ENCODE measurements around the gene KCNQ2. TPM values are rescaled to one million over a fixed set of nuclear protein-coding genes. Genes with fewer than 3 reads are reported as not detected.
A peak's percentile ranks its signal among the peaks of the same experiment; 100 is the strongest.

KCNQ2 gene
- total RNA-seq, 2 experiments from 2014 or later: not detected

- Mint-ChIP-seq H3K9me3 (peaks cover 2% of the 10 kb centered on the region), H3K4me3 (no peak overlapping the region), H3K27ac (no peak overlapping the region), H3K27me3 (peaks cover 6% of the 10 kb centered on the region), H3K4me1 (ENCODE audit: low read depth) (peaks cover 25% of the 10 kb centered on the region), H3K36me3 (ENCODE audit: low read depth) (no peaks in the 10 kb centered on the region)
- ATAC-seq (no peak), DNase-seq (no peak)
- intact Hi-C loops (cut with micrococcal nuclease): no loop called here
- ChIA-PET POLR2A (interaction anchor here (0.5 kb wide), 1 partner anchor 77 kb away, joined by 3 read pairs; no protein-coding TSS in a partner anchor), CTCF (no interaction called here)
- no peak for TF ChIP-seq CTCF (IDR thresholded peaks at IDR 0.05)
Observed at GRCh38 chr20:63443606-63444395, 28.7 kb downstream of the KCNQ2 start.

GRCh38 chr20:63442100-63442493 is 30.4 kb downstream of the KCNQ2 start:
- H3K27me3 Mint-ChIP-seq: peaks cover 4% of the 10 kb centered on the region
- ChIA-PET CTCF (interaction anchor here (0.6 to 1.7 kb wide), 9 partner anchors 9 to 97 kb away, joined by 3 to 6 read pairs (median 4); partner anchors contain the start of gene PTK6), POLR2A (interaction anchor here (1.6 kb wide), 1 partner anchor 79 kb away, joined by 3 read pairs; the partner anchor contains the start of gene PPDPF)
- H3K4me3 Mint-ChIP-seq: peak overlapping the region; percentile 43
- H3K4me1 Mint-ChIP-seq (ENCODE audit: low read depth): peaks cover 25% of the 10 kb centered on the region
- no peaks in the 10 kb centered on the region for H3K36me3 Mint-ChIP-seq (ENCODE audit: low read depth)
- ATAC-seq (peak; percentile 38), DNase-seq (peak; percentile 87)
- peak; percentile 58 for TF ChIP-seq CTCF (IDR thresholded peaks at IDR 0.05)
- peaks cover 2% of the 10 kb centered on the region for H3K9me3 Mint-ChIP-seq
- peak overlapping the region; percentile 81 for H3K27ac Mint-ChIP-seq
- intact Hi-C loops (cut with micrococcal nuclease): no loop called here

- Mint-ChIP-seq H3K27ac (peak overlapping the region; percentile 81), H3K9me3 (peaks cover 2% of the 10 kb centered on the region), H3K27me3 (peaks cover 6% of the 10 kb centered on the region), H3K4me1 (ENCODE audit: low read depth) (peaks cover 25% of the 10 kb centered on the region), H3K4me3 (peak overlapping the region; percentile 43), H3K36me3 (ENCODE audit: low read depth) (no peaks in the 10 kb centered on the region)
- DNase-seq: peak; percentile 93
- ChIA-PET POLR2A (interaction anchor here (1.6 kb wide), 1 partner anchor 80 kb away, joined by 3 read pairs; the partner anchor contains the start of gene PPDPF), CTCF (interaction anchor here (0.8 to 1.7 kb wide), 8 partner anchors 9 to 97 kb away, joined by 3 to 6 read pairs (median 4); partner anchors contain the start of gene PTK6)
- no peak for TF ChIP-seq CTCF (IDR thresholded peaks at IDR 0.05)
- intact Hi-C loops (cut with micrococcal nuclease): no loop called here
- ATAC-seq: peak; percentile 88
Observed at GRCh38 chr20:63441136-63442099, 31.0 kb downstream of the KCNQ2 start.

- ChIA-PET CTCF (interaction anchor here (1.7 kb wide), 1 partner anchor 98 kb away, joined by 3 read pairs; no protein-coding TSS in a partner anchor), POLR2A (no interaction called here)
- TF ChIP-seq CTCF (IDR thresholded peaks at IDR 0.05): no peak
- H3K9me3 Mint-ChIP-seq: peaks cover 2% of the 10 kb centered on the region
- H3K4me3 Mint-ChIP-seq: no peak overlapping the region
- intact Hi-C loops (cut with micrococcal nuclease): no loop called here
- H3K27me3 Mint-ChIP-seq: peaks cover 10% of the 10 kb centered on the region
- ATAC-seq: no peak
- H3K4me1 Mint-ChIP-seq (ENCODE audit: low read depth): peaks cover 25% of the 10 kb centered on the region
- peak; percentile 34 for DNase-seq
- no peaks in the 10 kb centered on the region for H3K36me3 Mint-ChIP-seq (ENCODE audit: low read depth)
- no peak overlapping the region for H3K27ac Mint-ChIP-seq
Observed at GRCh38 chr20:63440366-63440955, 32.0 kb downstream of the KCNQ2 start.

Measured in activated CD8-positive, alpha-beta T cell treated with anti-CD3 and anti-CD28 coated beads for 36 hours (primary cell).